B cell (primary cell): Measurements from ENCODE around the gene ZNF175.

Experiments used
- EZH2 ChIP-seq: IDR thresholded peaks from 2 replicates; pipeline ENCODE4 v1.6.1; 2012; ENCODE audit warnings: borderline replicate concordance, low read depth, mild to moderate bottlenecking, moderate library complexity, low read length; ENCODE audit not compliant: insufficient read depth, poor library complexity, severe bottlenecking
- TF ChIP-seq, protein P1 (sequence below): fragments of 200-600 bp; IDR thresholded peaks from one replicate; pipeline ENCODE4 v1.8.0; 2022; ENCODE audit warnings: antibody characterized with exemption, mild to moderate bottlenecking

GRCh38 chr19:51542699-51543098 lies 28.4 kb upstream of the ZNF175 start:
- TF ChIP-seq, protein P1, sequence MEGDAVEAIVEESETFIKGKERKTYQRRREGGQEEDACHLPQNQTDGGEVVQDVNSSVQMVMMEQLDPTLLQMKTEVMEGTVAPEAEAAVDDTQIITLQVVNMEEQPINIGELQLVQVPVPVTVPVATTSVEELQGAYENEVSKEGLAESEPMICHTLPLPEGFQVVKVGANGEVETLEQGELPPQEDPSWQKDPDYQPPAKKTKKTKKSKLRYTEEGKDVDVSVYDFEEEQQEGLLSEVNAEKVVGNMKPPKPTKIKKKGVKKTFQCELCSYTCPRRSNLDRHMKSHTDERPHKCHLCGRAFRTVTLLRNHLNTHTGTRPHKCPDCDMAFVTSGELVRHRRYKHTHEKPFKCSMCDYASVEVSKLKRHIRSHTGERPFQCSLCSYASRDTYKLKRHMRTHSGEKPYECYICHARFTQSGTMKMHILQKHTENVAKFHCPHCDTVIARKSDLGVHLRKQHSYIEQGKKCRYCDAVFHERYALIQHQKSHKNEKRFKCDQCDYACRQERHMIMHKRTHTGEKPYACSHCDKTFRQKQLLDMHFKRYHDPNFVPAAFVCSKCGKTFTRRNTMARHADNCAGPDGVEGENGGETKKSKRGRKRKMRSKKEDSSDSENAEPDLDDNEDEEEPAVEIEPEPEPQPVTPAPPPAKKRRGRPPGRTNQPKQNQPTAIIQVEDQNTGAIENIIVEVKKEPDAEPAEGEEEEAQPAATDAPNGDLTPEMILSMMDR, result no peak
- TF ChIP-seq EZH2, result no peak
